ENCODE measurements around the gene CADM3.

- TF ChIP-seq SIN3A (IDR thresholded peaks at IDR 0.05; ENCODE audit: borderline replicate concordance, insufficient read depth, low read length) (no peak), POLR2AphosphoS5 (IDR thresholded peaks at IDR 0.05; ENCODE audit: low read depth, low read length) (no peak)
Measured at GRCh38 chr1:159190441-159190840, 19.0 kb downstream of the CADM3 start.
